Memory B cell (primary cell): ENCODE data around the gene NFATC2.

Experiments
- ATAC-seq: fragments of 150-1000 bp; cut with Tn5 transposase; 2 replicates; pipeline ENCODE4 v1.10.0; 2021; ENCODE audit warnings: low read depth, mild to moderate bottlenecking, moderate library complexity
- DNase-seq, 2 donors: peaks; one replicate each; pipeline ENCODE4 v3.0.0; 2022; ENCODE audit warnings: low spot score in 2 of 2
- H3K27ac Mint-ChIP-seq: one replicate; pipeline ENCODE4 v1.8.0; 2022; ENCODE audit warnings: mild to moderate bottlenecking, moderate library complexity, mixed read lengths
- H3K27me3 Mint-ChIP-seq: one replicate; pipeline ENCODE4 v1.8.0; 2022; ENCODE audit warnings: mixed read lengths
- H3K36me3 Mint-ChIP-seq: one replicate; pipeline ENCODE4 v1.8.0; 2022; ENCODE audit warnings: mild to moderate bottlenecking, mixed read lengths
- H3K4me1 Mint-ChIP-seq: one replicate; pipeline ENCODE4 v1.8.0; 2022; ENCODE audit warnings: mixed read lengths
- H3K4me3 Mint-ChIP-seq: one replicate; pipeline ENCODE4 v1.8.0; 2022; ENCODE audit warnings: mild to moderate bottlenecking, moderate library complexity, mixed read lengths
- H3K9me3 Mint-ChIP-seq: one replicate; pipeline ENCODE4 v1.8.0; 2022; ENCODE audit warnings: mixed read lengths

The NFATC2 gene

GRCh38 chr20:51452091-51452613 lies 90.4 kb downstream of the NFATC2 start:
- Mint-ChIP-seq H3K4me1 (peaks cover 25% of the 10 kb centered on the region), H3K4me3 (no peak overlapping the region), H3K9me3 (no peaks in the 10 kb centered on the region), H3K27ac (no peak overlapping the region), H3K27me3 (no peaks in the 10 kb centered on the region), H3K36me3 (peaks cover 46% of the 10 kb centered on the region)
- ATAC-seq (no peak), DNase-seq (no peak)

DNA sequence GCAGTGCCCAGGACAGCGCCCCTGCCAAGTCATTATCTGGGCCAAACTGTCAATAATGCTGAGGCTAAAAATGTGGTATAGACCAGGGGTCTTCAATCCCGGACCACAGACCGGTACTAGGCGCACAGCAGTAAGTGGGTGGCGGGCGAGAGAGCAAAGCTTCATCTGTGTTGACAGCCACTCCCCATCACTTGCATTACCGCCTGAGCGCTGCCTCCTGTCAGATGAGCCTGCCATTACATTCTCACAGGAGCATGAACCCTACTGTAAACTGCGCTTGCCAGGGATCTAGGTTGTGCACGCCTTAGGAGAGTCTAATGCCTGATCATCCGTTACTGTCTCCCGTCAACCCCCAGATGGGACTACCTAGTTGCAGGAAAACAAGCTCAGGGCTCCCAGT lies 91.0 kb downstream of the NFATC2 start:
- H3K36me3 Mint-ChIP-seq = peaks cover 46% of the 10 kb centered on the region

DNA sequence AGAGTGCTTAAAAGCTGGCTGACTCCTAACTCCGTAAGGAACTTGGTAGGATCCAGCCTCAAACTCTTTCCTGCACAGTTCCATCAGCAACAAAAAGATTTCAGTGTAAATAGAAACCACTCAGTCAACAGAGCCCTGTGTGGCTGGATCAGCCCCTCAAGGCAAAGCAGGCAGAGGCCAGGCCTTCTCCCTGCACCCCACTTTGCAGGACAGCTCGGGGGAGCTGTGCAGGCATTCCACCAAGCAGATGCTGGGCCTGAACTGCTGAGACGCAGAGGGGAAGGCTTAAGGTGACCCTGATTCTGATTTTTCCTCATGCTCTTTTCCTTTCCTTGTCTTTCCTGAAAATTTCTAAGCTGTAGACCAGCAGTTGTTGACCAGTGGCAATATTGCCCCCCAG lies 91.5 kb downstream of the NFATC2 start:
- ATAC-seq = no peak
- H3K9me3 Mint-ChIP-seq = no peaks in the 10 kb centered on the region
- no peak overlapping the region for H3K27ac Mint-ChIP-seq
- H3K36me3 Mint-ChIP-seq = peaks cover 46% of the 10 kb centered on the region
- H3K4me3 Mint-ChIP-seq = no peak overlapping the region
- H3K27me3 Mint-ChIP-seq = no peaks in the 10 kb centered on the region
- no peak for DNase-seq
- peaks cover 18% of the 10 kb centered on the region for H3K4me1 Mint-ChIP-seq

More for the DNA sequence above, 91.0 kb downstream of the NFATC2 start:
- no peak overlapping the region for H3K4me3 Mint-ChIP-seq
- no peaks in the 10 kb centered on the region for H3K9me3 Mint-ChIP-seq
- peaks cover 19% of the 10 kb centered on the region for H3K4me1 Mint-ChIP-seq
- no peak overlapping the region for H3K27ac Mint-ChIP-seq
- DNase-seq = no peak
- ATAC-seq = no peak
- no peaks in the 10 kb centered on the region for H3K27me3 Mint-ChIP-seq

GRCh38 chr20:51450221-51450712 lies 92.3 kb downstream of the NFATC2 start:
- Mint-ChIP-seq H3K4me1 (peaks cover 17% of the 10 kb centered on the region), H3K4me3 (no peak overlapping the region), H3K9me3 (no peaks in the 10 kb centered on the region), H3K27me3 (no peaks in the 10 kb centered on the region), H3K27ac (peak overlapping the region; percentile 55), H3K36me3 (peaks cover 46% of the 10 kb centered on the region)
- DNase-seq = no peak
- ATAC-seq = no peak

DNA sequence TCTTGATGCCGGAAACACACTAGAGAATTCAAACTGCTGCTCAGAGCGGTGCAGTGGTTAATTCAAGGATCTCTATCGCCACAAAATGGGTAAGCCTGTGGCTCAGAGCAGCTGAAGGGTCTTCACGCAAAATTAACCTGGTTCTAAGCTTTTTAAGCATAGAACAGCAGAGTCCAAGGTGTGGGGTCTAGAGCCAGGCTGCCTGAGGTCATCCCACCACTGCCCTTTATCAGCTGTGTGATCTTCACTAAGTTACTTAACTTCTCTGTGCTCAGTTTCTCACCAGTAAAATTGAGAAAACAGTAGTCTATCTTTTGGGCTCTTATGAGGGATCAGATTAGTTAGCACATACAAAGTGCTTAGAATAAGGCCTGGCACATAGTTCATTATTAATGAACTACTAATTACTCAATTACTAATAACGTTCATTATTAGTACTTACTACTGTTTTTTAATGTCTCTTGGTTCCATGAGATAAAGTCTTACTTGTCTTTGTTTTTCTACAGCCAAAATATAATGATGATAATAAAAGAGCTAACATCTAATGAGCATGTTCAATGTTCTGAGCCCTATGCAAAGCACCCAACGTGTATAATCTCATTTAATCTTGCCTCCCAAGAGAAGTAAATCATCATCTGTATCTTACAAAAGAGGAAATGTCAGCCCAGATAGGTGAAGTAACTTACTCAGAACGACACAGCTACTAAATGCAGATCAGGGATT lies 92.9 kb downstream of the NFATC2 start:
- no peaks in the 10 kb centered on the region for H3K27me3 Mint-ChIP-seq
- DNase-seq (no peak), ATAC-seq (no peak)
- H3K4me3 Mint-ChIP-seq = no peak overlapping the region
- H3K9me3 Mint-ChIP-seq = no peaks in the 10 kb centered on the region
- H3K4me1 Mint-ChIP-seq = peaks cover 20% of the 10 kb centered on the region
- H3K36me3 Mint-ChIP-seq = peaks cover 48% of the 10 kb centered on the region
- peak overlapping the region; percentile 55 for H3K27ac Mint-ChIP-seq

DNA sequence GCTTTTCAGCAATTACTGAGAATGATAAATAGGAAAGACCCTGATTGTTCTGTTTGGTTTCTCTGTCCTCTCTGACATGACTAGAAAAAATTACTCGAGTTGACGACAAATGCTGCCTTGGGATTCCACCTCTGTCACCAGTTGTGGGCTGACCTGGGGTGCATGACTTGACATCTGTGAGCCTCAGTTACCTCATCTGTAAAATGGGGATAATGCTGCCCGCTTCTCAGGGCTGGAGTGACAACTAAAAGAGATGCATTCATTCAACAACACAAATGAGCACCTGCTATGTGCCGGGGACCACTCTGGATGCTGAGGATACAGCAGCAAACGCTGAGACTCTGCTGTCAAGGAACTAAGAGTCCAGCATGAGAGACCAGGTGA lies 94.8 kb downstream of the NFATC2 start:
- Mint-ChIP-seq H3K4me1 (peaks cover 26% of the 10 kb centered on the region), H3K4me3 (no peak overlapping the region)

DNA sequence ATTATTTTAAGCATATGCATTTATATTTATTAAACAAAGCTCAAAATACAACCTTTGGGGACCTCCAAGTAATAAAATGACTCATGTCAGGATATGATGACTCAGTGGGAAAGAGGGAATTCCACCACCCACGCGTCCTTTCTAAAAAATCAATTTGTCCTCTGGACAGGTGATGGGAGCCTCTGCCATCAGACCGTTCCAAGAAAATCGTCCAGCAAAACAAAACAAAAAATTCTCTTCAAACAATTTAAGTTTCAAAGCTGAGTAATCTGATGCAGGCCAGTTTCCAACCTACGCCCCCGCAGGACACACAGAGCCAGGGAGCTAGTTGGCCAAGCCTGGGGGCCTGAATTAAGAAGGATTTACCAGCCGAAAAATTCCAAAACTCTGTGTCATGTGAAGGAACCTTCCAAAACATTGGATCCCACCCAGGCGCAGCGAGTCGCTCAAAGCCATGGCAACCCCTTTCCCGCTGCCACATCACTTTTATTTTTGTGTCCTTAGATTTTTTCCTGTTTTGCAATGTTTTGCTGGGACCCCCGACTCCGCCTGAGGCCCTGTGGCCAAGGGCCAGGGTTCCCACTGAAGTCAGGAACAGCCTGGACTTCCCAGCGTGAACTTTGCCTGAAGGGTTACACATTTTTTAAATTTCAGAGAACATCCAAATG lies 95.3 kb downstream of the NFATC2 start:
- no peak for ATAC-seq
- H3K4me3 Mint-ChIP-seq = no peak overlapping the region
- H3K9me3 Mint-ChIP-seq = no peaks in the 10 kb centered on the region
- peaks cover 38% of the 10 kb centered on the region for H3K36me3 Mint-ChIP-seq
- DNase-seq = no peak
- no peak overlapping the region for H3K27ac Mint-ChIP-seq
- H3K4me1 Mint-ChIP-seq = peaks cover 26% of the 10 kb centered on the region
- H3K27me3 Mint-ChIP-seq = no peaks in the 10 kb centered on the region

More for the DNA sequence above, 94.8 kb downstream of the NFATC2 start:
- peaks cover 43% of the 10 kb centered on the region for H3K36me3 Mint-ChIP-seq
- no peaks in the 10 kb centered on the region for H3K9me3 Mint-ChIP-seq
- H3K27me3 Mint-ChIP-seq = no peaks in the 10 kb centered on the region
- DNase-seq = no peak
- no peak for ATAC-seq
- H3K27ac Mint-ChIP-seq = no peak overlapping the region

- ATAC-seq (no peak), DNase-seq (no peak)
- Mint-ChIP-seq H3K4me1 (peaks cover 26% of the 10 kb centered on the region), H3K4me3 (no peak overlapping the region), H3K9me3 (no peaks in the 10 kb centered on the region), H3K27me3 (no peaks in the 10 kb centered on the region), H3K27ac (no peak overlapping the region), H3K36me3 (peaks cover 34% of the 10 kb centered on the region)
These were observed 95.9 kb downstream of the NFATC2 start for GRCh38 chr20:51446656-51447055.

GRCh38 chr20:51446230-51446629 lies 96.3 kb downstream of the NFATC2 start:
- no peak for ATAC-seq

GRCh38 chr20:51445591-51445990 lies 96.9 kb downstream of the NFATC2 start:
- ATAC-seq (no peak), DNase-seq (no peak)
- no peak overlapping the region for H3K4me3 Mint-ChIP-seq
- no peaks in the 10 kb centered on the region for H3K27me3 Mint-ChIP-seq
- peaks cover 24% of the 10 kb centered on the region for H3K4me1 Mint-ChIP-seq
- H3K27ac Mint-ChIP-seq = no peak overlapping the region
- no peaks in the 10 kb centered on the region for H3K9me3 Mint-ChIP-seq
- peaks cover 32% of the 10 kb centered on the region for H3K36me3 Mint-ChIP-seq

More at GRCh38 chr20:51446230-51446629, 96.3 kb downstream of the NFATC2 start:
- H3K4me1 Mint-ChIP-seq = peaks cover 23% of the 10 kb centered on the region
- DNase-seq = no peak
- H3K9me3 Mint-ChIP-seq = no peaks in the 10 kb centered on the region
- H3K27ac Mint-ChIP-seq = no peak overlapping the region
- peaks cover 32% of the 10 kb centered on the region for H3K36me3 Mint-ChIP-seq
- no peak overlapping the region for H3K4me3 Mint-ChIP-seq
- H3K27me3 Mint-ChIP-seq = no peaks in the 10 kb centered on the region

DNA sequence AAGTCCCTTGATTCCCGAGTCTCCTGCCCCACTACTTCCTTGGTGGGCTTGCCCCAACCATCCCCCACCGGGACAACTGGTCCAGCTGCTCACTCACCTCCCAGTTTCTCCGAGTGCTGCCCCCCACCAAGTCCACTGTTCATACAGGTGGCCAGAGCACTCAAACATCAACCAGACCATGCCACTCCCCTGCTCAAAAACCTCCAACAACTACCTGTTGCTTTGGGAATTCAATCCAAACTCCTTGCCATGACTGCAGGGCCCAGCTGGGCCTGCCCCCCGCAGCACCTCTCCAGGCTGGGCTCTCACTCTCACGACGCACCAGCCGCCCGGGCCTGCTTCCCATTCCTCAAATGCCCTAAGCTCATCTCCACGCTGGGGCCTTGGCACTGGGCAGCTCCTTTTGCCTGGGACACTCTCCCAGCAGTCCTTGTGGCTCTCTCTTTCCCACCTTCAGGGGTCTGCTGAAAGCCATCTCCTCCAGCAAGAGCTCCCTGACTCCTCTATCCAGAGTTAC lies 97.5 kb downstream of the NFATC2 start:
- DNase-seq = no peak
- Mint-ChIP-seq H3K4me1 (peaks cover 21% of the 10 kb centered on the region), H3K27me3 (no peaks in the 10 kb centered on the region), H3K36me3 (peaks cover 26% of the 10 kb centered on the region), H3K9me3 (no peaks in the 10 kb centered on the region), H3K27ac (no peak overlapping the region), H3K4me3 (no peak overlapping the region)
- ATAC-seq = no peak

- Mint-ChIP-seq H3K4me3 (no peak overlapping the region), H3K9me3 (peaks cover 1% of the 10 kb centered on the region), H3K4me1 (peaks cover 21% of the 10 kb centered on the region), H3K27ac (peak overlapping the region; percentile 45), H3K36me3 (peaks cover 27% of the 10 kb centered on the region), H3K27me3 (no peaks in the 10 kb centered on the region)
- ATAC-seq (no peak), DNase-seq (no peak)
These were observed 98.1 kb downstream of the NFATC2 start for GRCh38 chr20:51444467-51444866.

DNA sequence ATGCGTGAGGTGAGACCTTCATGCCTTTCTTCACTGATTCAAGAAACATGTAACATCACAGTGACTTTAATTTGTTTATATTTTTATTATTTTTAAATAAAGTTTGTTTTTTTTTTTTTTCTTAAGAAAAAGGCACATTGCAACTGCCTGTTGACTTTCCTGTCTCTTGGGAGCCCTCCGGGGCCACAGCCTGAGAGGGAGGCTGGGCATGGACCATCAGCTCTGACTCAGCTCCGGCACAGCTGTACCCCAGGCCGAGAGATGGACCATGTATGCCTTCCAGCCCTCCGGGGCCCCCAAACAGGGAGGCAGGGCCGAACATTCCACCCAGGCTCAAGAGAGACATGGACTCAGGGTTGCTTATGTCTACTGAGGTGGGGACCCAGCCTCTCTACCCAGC lies 99.9 kb downstream of the NFATC2 start:
- no peak overlapping the region for H3K4me3 Mint-ChIP-seq
- H3K27ac Mint-ChIP-seq = no peak overlapping the region
- no peaks in the 10 kb centered on the region for H3K27me3 Mint-ChIP-seq
- H3K4me1 Mint-ChIP-seq = peaks cover 21% of the 10 kb centered on the region
- H3K36me3 Mint-ChIP-seq = peaks cover 31% of the 10 kb centered on the region
- DNase-seq = no peak
- ATAC-seq = no peak
- H3K9me3 Mint-ChIP-seq = peaks cover 1% of the 10 kb centered on the region

- H3K9me3 Mint-ChIP-seq = peaks cover 1% of the 10 kb centered on the region
- H3K4me3 Mint-ChIP-seq = peak overlapping the region; percentile 3
- no peaks in the 10 kb centered on the region for H3K27me3 Mint-ChIP-seq
- H3K27ac Mint-ChIP-seq = peak overlapping the region; percentile 28
- H3K4me1 Mint-ChIP-seq = peaks cover 21% of the 10 kb centered on the region
- peaks cover 36% of the 10 kb centered on the region for H3K36me3 Mint-ChIP-seq
- DNase-seq (no peak), ATAC-seq (peak; percentile 62)
These were observed 101.9 kb downstream of the NFATC2 start for GRCh38 chr20:51440589-51440988.
